HEK293 (cell line): Measurements from ENCODE around the gene PKNOX2.
A peak's percentile ranks its signal among the peaks of the same experiment; 100 is the strongest.

Experiments
- MZF1 ChIP-seq: fragments of 450-650 bp; formaldehyde crosslinking; IDR thresholded peaks from 2 replicates; pipeline ENCODE4 v1.5.1; 2017; ENCODE audit warnings: missing biosample characterization, missing genetic modification characterization, borderline replicate concordance
- REPIN1 ChIP-seq: fragments of 450-650 bp; formaldehyde crosslinking; IDR thresholded peaks from 2 replicates; pipeline ENCODE4 v1.5.1; 2017; ENCODE audit warnings: missing biosample characterization, missing genetic modification characterization, low read depth
- SETDB1 ChIP-seq: IDR thresholded peaks from one replicate; pipeline ENCODE4 v1.6.1; 2017; ENCODE audit warnings: mild to moderate bottlenecking, low read length, moderate library complexity, mixed read lengths; ENCODE audit not compliant: insufficient read length
- SP3 ChIP-seq: fragments of 450-650 bp; formaldehyde crosslinking; IDR thresholded peaks from 2 replicates; pipeline ENCODE4 v1.5.1; 2016; ENCODE audit warnings: missing biosample characterization, missing genetic modification characterization
- WT1 ChIP-seq: fragments of 450-650 bp; formaldehyde crosslinking; IDR thresholded peaks from 2 replicates; pipeline ENCODE4 v1.5.1; 2016; ENCODE audit warnings: missing biosample characterization, missing genetic modification characterization
- ZBTB7A ChIP-seq: fragments of 450-650 bp; formaldehyde crosslinking; IDR thresholded peaks from 2 replicates; pipeline ENCODE4 v1.5.1; 2016; ENCODE audit warnings: low read depth, missing biosample characterization, missing genetic modification characterization
- ZFP41 ChIP-seq: fragments of 450-650 bp; formaldehyde crosslinking; IDR thresholded peaks from 2 replicates; pipeline ENCODE4 v1.5.1; 2016; ENCODE audit warnings: missing biosample characterization, missing genetic modification characterization, borderline replicate concordance
- ZNF121 ChIP-seq: fragments of 450-650 bp; formaldehyde crosslinking; IDR thresholded peaks from 2 replicates; pipeline ENCODE4 v1.5.1; 2016; ENCODE audit warnings: missing biosample characterization, missing genetic modification characterization
- ZNF175 ChIP-seq: fragments of 450-650 bp; formaldehyde crosslinking; IDR thresholded peaks from 2 replicates; pipeline ENCODE4 v1.5.1; 2016; ENCODE audit warnings: missing biosample characterization, missing genetic modification characterization
- ZNF2 ChIP-seq: fragments of 450-650 bp; formaldehyde crosslinking; IDR thresholded peaks from 2 replicates; pipeline ENCODE4 v1.5.1; 2016; ENCODE audit warnings: missing biosample characterization, missing genetic modification characterization
- ZNF221 ChIP-seq: fragments of 450-650 bp; formaldehyde crosslinking; IDR thresholded peaks from 2 replicates; pipeline ENCODE4 v1.5.1; 2017; ENCODE audit warnings: missing biosample characterization, missing genetic modification characterization, borderline replicate concordance
- ZNF335 ChIP-seq: fragments of 450-650 bp; formaldehyde crosslinking; conservative IDR thresholded peaks from 2 replicates; pipeline ENCODE4 v1.5.1; 2016; ENCODE audit warnings: missing biosample characterization, missing genetic modification characterization
- ZNF354C ChIP-seq: fragments of 450-650 bp; formaldehyde crosslinking; IDR thresholded peaks from 2 replicates; pipeline ENCODE4 v1.5.1; 2016; ENCODE audit warnings: missing biosample characterization, missing genetic modification characterization, low read depth, borderline replicate concordance
- ZNF521 ChIP-seq: fragments of 450-650 bp; formaldehyde crosslinking; IDR thresholded peaks from 2 replicates; pipeline ENCODE4 v1.5.1; 2017; ENCODE audit warnings: missing biosample characterization, mild to moderate bottlenecking, missing genetic modification characterization
- ZNF549 ChIP-seq: fragments of 450-650 bp; IDR thresholded peaks from 2 replicates; pipeline ENCODE4 v1.5.1; 2018; ENCODE audit warnings: missing biosample characterization, missing genetic modification characterization, mild to moderate bottlenecking, inconsistent platforms, moderate library complexity
- ZNF596 ChIP-seq: fragments of 450-650 bp; IDR thresholded peaks from 2 replicates; pipeline ENCODE4 v1.5.0; 2018; ENCODE audit warnings: missing biosample characterization, mild to moderate bottlenecking, missing genetic modification characterization, moderate library complexity
- ZNF785 ChIP-seq: fragments of 450-650 bp; formaldehyde crosslinking; IDR thresholded peaks from 2 replicates; pipeline ENCODE4 v1.5.1; 2016; ENCODE audit warnings: missing biosample characterization, missing genetic modification characterization
- ZNF843 ChIP-seq: fragments of 450-650 bp; formaldehyde crosslinking; IDR thresholded peaks from 2 replicates; pipeline ENCODE4 v1.5.1; 2016; ENCODE audit warnings: missing biosample characterization, missing genetic modification characterization
- TF ChIP-seq, protein P1 (sequence below): fragments of 450-650 bp; IDR thresholded peaks from 2 replicates; pipeline ENCODE4 v1.5.1; 2018; ENCODE audit warnings: missing biosample characterization, mild to moderate bottlenecking, missing genetic modification characterization
- TF ChIP-seq, protein P2 (sequence below): fragments of 450-650 bp; formaldehyde crosslinking; IDR thresholded peaks from 2 replicates; pipeline ENCODE4 v1.5.1; 2017; ENCODE audit warnings: missing biosample characterization, missing genetic modification characterization
- TF ChIP-seq, protein P3 (sequence below): fragments of 450-650 bp; formaldehyde crosslinking; IDR thresholded peaks from 2 replicates; pipeline ENCODE4 v1.5.1; 2016; ENCODE audit warnings: missing biosample characterization, missing genetic modification characterization
- TF ChIP-seq, protein P4 (sequence below): fragments of 450-650 bp; formaldehyde crosslinking; IDR thresholded peaks from 2 replicates; pipeline ENCODE4 v1.5.1; 2016; ENCODE audit warnings: missing biosample characterization, missing genetic modification characterization, low read depth
- TF ChIP-seq, protein P5 (sequence below): fragments of 450-650 bp; formaldehyde crosslinking; optimal IDR thresholded peaks from 2 replicates; pipeline ENCODE3; 2016; ENCODE audit warnings: missing biosample characterization, mild to moderate bottlenecking, missing genetic modification characterization
- TF ChIP-seq, protein P6 (sequence below): fragments of 450-650 bp; formaldehyde crosslinking; conservative IDR thresholded peaks from 2 replicates; pipeline ENCODE4 v1.5.1; 2016; ENCODE audit warnings: low read depth, missing biosample characterization, missing genetic modification characterization
- TF ChIP-seq, protein P7 (sequence below): fragments of 450-650 bp; formaldehyde crosslinking; IDR thresholded peaks from 2 replicates; pipeline ENCODE4 v1.5.1; 2016; ENCODE audit warnings: missing biosample characterization, missing genetic modification characterization

PKNOX2 gene

DNA sequence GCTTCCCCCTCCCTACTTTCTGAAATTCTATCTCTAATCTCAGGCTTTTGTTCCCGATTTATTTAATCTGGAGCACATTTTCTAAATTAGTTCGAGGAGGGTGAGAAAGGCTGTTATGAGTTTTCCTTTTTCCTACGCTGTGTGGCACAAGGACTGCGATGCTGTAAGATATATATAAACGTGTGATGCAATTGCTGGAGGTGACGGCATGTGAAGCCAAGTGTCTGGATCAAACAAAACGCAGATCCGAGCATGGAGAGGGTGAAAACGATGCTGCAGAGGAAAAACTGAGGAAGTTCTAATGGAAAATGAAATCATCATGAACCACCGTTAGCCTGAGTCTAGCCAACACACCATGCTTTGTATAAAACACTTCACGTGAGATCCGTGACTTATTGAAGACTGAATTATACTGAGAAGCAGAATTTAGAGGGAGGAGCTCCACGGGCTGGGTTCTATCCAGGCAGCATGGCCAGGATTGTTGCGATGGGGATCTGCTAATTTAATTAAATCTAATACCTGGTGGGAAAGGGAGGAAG lies 4.4 kb downstream of the PKNOX2 start (continued):
- TF ChIP-seq ZNF221 (tag by site-specific recombination) (no peak), ZNF335 (peak; percentile 21; the same call in 1 of the 2 replicates), SETDB1 (no peak), ZNF121 (tag by site-specific recombination) (no peak), ZFP41 (tag by site-specific recombination) (no peak), WT1 (tag by site-specific recombination) (peak; percentile 6; the same call in 1 of the 2 replicates), MZF1 (tag by site-specific recombination) (no peak), ZNF2 (tag by site-specific recombination) (no peak; the same call in 1 of the 2 replicates), SP3 (tag by site-specific recombination) (no peak), ZBTB7A (tag by site-specific recombination) (no peak), REPIN1 (tag by site-specific recombination) (no peak), ZNF785 (tag by site-specific recombination) (no peak), ZNF843 (tag by site-specific recombination) (peak; percentile 23; the same call in 1 of the 2 replicates), ZNF596 (tag by site-specific recombination) (0 out of 2 replicates have a peak, but pooled peaks have one; percentile 4), ZNF521 (tag by site-specific recombination) (no peak), ZNF354C (tag by site-specific recombination) (no peak), ZNF549 (tag by site-specific recombination) (no peak), ZNF175 (no peak)
- TF ChIP-seq, protein P1, sequence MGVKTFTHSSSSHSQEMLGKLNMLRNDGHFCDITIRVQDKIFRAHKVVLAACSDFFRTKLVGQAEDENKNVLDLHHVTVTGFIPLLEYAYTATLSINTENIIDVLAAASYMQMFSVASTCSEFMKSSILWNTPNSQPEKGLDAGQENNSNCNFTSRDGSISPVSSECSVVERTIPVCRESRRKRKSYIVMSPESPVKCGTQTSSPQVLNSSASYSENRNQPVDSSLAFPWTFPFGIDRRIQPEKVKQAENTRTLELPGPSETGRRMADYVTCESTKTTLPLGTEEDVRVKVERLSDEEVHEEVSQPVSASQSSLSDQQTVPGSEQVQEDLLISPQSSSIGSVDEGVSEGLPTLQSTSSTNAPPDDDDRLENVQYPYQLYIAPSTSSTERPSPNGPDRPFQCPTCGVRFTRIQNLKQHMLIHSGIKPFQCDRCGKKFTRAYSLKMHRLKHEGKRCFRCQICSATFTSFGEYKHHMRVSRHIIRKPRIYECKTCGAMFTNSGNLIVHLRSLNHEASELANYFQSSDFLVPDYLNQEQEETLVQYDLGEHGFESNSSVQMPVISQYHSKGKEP, result peak; percentile 58; the same call in 1 of the 2 replicates
- TF ChIP-seq, protein P2, sequence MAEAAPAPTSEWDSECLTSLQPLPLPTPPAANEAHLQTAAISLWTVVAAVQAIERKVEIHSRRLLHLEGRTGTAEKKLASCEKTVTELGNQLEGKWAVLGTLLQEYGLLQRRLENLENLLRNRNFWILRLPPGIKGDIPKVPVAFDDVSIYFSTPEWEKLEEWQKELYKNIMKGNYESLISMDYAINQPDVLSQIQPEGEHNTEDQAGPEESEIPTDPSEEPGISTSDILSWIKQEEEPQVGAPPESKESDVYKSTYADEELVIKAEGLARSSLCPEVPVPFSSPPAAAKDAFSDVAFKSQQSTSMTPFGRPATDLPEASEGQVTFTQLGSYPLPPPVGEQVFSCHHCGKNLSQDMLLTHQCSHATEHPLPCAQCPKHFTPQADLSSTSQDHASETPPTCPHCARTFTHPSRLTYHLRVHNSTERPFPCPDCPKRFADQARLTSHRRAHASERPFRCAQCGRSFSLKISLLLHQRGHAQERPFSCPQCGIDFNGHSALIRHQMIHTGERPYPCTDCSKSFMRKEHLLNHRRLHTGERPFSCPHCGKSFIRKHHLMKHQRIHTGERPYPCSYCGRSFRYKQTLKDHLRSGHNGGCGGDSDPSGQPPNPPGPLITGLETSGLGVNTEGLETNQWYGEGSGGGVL, result peak; percentile 49; the same call in 1 of the 2 replicates
- TF ChIP-seq, protein P3, sequence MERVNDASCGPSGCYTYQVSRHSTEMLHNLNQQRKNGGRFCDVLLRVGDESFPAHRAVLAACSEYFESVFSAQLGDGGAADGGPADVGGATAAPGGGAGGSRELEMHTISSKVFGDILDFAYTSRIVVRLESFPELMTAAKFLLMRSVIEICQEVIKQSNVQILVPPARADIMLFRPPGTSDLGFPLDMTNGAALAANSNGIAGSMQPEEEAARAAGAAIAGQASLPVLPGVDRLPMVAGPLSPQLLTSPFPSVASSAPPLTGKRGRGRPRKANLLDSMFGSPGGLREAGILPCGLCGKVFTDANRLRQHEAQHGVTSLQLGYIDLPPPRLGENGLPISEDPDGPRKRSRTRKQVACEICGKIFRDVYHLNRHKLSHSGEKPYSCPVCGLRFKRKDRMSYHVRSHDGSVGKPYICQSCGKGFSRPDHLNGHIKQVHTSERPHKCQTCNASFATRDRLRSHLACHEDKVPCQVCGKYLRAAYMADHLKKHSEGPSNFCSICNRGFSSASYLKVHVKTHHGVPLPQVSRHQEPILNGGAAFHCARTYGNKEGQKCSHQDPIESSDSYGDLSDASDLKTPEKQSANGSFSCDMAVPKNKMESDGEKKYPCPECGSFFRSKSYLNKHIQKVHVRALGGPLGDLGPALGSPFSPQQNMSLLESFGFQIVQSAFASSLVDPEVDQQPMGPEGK (tag by site-specific recombination), result no peak
- TF ChIP-seq, protein P4, sequence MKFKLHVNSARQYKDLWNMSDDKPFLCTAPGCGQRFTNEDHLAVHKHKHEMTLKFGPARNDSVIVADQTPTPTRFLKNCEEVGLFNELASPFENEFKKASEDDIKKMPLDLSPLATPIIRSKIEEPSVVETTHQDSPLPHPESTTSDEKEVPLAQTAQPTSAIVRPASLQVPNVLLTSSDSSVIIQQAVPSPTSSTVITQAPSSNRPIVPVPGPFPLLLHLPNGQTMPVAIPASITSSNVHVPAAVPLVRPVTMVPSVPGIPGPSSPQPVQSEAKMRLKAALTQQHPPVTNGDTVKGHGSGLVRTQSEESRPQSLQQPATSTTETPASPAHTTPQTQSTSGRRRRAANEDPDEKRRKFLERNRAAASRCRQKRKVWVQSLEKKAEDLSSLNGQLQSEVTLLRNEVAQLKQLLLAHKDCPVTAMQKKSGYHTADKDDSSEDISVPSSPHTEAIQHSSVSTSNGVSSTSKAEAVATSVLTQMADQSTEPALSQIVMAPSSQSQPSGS (tag by site-specific recombination), result peak; percentile 88
- TF ChIP-seq, protein P5, sequence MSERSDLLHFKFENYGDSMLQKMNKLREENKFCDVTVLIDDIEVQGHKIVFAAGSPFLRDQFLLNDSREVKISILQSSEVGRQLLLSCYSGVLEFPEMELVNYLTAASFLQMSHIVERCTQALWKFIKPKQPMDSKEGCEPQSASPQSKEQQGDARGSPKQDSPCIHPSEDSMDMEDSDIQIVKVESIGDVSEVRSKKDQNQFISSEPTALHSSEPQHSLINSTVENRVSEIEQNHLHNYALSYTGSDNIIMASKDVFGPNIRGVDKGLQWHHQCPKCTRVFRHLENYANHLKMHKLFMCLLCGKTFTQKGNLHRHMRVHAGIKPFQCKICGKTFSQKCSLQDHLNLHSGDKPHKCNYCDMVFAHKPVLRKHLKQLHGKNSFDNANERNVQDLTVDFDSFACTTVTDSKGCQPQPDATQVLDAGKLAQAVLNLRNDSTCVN, result no peak
- TF ChIP-seq, protein P6, sequence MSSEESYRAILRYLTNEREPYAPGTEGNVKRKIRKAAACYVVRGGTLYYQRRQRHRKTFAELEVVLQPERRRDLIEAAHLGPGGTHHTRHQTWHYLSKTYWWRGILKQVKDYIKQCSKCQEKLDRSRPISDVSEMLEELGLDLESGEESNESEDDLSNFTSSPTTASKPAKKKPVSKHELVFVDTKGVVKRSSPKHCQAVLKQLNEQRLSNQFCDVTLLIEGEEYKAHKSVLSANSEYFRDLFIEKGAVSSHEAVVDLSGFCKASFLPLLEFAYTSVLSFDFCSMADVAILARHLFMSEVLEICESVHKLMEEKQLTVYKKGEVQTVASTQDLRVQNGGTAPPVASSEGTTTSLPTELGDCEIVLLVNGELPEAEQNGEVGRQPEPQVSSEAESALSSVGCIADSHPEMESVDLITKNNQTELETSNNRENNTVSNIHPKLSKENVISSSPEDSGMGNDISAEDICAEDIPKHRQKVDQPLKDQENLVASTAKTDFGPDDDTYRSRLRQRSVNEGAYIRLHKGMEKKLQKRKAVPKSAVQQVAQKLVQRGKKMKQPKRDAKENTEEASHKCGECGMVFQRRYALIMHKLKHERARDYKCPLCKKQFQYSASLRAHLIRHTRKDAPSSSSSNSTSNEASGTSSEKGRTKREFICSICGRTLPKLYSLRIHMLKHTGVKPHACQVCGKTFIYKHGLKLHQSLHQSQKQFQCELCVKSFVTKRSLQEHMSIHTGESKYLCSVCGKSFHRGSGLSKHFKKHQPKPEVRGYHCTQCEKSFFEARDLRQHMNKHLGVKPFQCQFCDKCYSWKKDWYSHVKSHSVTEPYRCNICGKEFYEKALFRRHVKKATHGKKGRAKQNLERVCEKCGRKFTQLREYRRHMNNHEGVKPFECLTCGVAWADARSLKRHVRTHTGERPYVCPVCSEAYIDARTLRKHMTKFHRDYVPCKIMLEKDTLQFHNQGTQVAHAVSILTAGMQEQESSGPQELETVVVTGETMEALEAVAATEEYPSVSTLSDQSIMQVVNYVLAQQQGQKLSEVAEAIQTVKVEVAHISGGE (tag by site-specific recombination), result no peak
- TF ChIP-seq, protein P7, sequence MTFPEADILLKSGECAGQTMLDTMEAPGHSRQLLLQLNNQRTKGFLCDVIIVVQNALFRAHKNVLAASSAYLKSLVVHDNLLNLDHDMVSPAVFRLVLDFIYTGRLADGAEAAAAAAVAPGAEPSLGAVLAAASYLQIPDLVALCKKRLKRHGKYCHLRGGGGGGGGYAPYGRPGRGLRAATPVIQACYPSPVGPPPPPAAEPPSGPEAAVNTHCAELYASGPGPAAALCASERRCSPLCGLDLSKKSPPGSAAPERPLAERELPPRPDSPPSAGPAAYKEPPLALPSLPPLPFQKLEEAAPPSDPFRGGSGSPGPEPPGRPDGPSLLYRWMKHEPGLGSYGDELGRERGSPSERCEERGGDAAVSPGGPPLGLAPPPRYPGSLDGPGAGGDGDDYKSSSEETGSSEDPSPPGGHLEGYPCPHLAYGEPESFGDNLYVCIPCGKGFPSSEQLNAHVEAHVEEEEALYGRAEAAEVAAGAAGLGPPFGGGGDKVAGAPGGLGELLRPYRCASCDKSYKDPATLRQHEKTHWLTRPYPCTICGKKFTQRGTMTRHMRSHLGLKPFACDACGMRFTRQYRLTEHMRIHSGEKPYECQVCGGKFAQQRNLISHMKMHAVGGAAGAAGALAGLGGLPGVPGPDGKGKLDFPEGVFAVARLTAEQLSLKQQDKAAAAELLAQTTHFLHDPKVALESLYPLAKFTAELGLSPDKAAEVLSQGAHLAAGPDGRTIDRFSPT, result no peak
